ENCODE results near the gene CTNNBIP1. TPM values are rescaled to one million over a fixed set of nuclear protein-coding genes. Genes with fewer than 3 reads are reported as not detected.

Gene CTNNBIP1
- total and polyA plus RNA-seq, 2 of the 8 experiments (the other 6 are each of a cell fraction or from before 2014, with no cell fraction given): 40.9 to 46.6 TPM

DNA sequence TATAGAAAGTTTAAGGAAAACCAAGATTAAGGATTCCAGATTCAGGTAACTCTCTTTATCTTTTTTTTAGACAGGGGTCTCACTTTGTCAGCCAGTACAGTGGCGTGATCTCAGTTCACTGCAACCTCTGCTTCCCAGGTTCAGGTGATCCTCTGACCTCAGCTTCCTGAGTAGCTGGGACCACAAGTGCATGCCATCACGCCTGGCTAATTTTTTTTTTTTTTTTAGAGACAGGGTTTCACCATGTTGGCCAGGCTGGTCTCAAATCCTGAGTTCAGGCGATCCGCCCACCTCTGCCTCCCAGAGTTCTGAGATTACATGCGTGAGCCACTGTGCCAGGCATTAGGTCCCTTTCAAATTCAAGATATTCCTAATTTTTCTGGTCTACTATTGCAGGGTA, 17.2 kb upstream of the CTNNBIP1 start (continued):
- TF ChIP-seq, protein P1, sequence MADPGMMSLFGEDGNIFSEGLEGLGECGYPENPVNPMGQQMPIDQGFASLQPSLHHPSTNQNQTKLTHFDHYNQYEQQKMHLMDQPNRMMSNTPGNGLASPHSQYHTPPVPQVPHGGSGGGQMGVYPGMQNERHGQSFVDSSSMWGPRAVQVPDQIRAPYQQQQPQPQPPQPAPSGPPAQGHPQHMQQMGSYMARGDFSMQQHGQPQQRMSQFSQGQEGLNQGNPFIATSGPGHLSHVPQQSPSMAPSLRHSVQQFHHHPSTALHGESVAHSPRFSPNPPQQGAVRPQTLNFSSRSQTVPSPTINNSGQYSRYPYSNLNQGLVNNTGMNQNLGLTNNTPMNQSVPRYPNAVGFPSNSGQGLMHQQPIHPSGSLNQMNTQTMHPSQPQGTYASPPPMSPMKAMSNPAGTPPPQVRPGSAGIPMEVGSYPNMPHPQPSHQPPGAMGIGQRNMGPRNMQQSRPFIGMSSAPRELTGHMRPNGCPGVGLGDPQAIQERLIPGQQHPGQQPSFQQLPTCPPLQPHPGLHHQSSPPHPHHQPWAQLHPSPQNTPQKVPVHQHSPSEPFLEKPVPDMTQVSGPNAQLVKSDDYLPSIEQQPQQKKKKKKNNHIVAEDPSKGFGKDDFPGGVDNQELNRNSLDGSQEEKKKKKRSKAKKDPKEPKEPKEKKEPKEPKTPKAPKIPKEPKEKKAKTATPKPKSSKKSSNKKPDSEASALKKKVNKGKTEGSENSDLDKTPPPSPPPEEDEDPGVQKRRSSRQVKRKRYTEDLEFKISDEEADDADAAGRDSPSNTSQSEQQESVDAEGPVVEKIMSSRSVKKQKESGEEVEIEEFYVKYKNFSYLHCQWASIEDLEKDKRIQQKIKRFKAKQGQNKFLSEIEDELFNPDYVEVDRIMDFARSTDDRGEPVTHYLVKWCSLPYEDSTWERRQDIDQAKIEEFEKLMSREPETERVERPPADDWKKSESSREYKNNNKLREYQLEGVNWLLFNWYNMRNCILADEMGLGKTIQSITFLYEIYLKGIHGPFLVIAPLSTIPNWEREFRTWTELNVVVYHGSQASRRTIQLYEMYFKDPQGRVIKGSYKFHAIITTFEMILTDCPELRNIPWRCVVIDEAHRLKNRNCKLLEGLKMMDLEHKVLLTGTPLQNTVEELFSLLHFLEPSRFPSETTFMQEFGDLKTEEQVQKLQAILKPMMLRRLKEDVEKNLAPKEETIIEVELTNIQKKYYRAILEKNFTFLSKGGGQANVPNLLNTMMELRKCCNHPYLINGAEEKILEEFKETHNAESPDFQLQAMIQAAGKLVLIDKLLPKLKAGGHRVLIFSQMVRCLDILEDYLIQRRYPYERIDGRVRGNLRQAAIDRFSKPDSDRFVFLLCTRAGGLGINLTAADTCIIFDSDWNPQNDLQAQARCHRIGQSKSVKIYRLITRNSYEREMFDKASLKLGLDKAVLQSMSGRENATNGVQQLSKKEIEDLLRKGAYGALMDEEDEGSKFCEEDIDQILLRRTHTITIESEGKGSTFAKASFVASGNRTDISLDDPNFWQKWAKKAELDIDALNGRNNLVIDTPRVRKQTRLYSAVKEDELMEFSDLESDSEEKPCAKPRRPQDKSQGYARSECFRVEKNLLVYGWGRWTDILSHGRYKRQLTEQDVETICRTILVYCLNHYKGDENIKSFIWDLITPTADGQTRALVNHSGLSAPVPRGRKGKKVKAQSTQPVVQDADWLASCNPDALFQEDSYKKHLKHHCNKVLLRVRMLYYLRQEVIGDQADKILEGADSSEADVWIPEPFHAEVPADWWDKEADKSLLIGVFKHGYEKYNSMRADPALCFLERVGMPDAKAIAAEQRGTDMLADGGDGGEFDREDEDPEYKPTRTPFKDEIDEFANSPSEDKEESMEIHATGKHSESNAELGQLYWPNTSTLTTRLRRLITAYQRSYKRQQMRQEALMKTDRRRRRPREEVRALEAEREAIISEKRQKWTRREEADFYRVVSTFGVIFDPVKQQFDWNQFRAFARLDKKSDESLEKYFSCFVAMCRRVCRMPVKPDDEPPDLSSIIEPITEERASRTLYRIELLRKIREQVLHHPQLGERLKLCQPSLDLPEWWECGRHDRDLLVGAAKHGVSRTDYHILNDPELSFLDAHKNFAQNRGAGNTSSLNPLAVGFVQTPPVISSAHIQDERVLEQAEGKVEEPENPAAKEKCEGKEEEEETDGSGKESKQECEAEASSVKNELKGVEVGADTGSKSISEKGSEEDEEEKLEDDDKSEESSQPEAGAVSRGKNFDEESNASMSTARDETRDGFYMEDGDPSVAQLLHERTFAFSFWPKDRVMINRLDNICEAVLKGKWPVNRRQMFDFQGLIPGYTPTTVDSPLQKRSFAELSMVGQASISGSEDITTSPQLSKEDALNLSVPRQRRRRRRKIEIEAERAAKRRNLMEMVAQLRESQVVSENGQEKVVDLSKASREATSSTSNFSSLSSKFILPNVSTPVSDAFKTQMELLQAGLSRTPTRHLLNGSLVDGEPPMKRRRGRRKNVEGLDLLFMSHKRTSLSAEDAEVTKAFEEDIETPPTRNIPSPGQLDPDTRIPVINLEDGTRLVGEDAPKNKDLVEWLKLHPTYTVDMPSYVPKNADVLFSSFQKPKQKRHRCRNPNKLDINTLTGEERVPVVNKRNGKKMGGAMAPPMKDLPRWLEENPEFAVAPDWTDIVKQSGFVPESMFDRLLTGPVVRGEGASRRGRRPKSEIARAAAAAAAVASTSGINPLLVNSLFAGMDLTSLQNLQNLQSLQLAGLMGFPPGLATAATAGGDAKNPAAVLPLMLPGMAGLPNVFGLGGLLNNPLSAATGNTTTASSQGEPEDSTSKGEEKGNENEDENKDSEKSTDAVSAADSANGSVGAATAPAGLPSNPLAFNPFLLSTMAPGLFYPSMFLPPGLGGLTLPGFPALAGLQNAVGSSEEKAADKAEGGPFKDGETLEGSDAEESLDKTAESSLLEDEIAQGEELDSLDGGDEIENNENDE (IDR thresholded peaks at IDR 0.05; ENCODE audit: insufficient replicate concordance, low read length): no peak
- TF ChIP-seq TAF7 (optimal IDR thresholded peaks at IDR 0.05; ENCODE audit: borderline replicate concordance, low read depth, low read length) (no peak), SP1 (IDR thresholded peaks at IDR 0.05; ENCODE audit: low read depth, low read length) (no peak), SUZ12 (IDR thresholded peaks at IDR 0.05; ENCODE audit: low read length) (no peak), SIRT6 (IDR thresholded peaks at IDR 0.05; ENCODE audit: low read length) (no peak), PHF8 (conservative IDR thresholded peaks at IDR 0.05; ENCODE audit: low read depth, low read length) (no peak), EZH2 (IDR thresholded peaks at IDR 0.05; ENCODE audit: low read depth, low read length, severe bottlenecking) (no peak), CTBP2 (IDR thresholded peaks at IDR 0.05; ENCODE audit: borderline replicate concordance, insufficient read depth, insufficient read length, low read length) (no peak), CHD2 (IDR thresholded peaks at IDR 0.05; ENCODE audit: low read length) (no peak)
- TF ChIP-seq, protein P2, sequence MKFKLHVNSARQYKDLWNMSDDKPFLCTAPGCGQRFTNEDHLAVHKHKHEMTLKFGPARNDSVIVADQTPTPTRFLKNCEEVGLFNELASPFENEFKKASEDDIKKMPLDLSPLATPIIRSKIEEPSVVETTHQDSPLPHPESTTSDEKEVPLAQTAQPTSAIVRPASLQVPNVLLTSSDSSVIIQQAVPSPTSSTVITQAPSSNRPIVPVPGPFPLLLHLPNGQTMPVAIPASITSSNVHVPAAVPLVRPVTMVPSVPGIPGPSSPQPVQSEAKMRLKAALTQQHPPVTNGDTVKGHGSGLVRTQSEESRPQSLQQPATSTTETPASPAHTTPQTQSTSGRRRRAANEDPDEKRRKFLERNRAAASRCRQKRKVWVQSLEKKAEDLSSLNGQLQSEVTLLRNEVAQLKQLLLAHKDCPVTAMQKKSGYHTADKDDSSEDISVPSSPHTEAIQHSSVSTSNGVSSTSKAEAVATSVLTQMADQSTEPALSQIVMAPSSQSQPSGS (IDR thresholded peaks at IDR 0.05; ENCODE audit: low read length): no peak
